K562 (cell line): ENCODE results near the gene TULP1. TPM values are rescaled to one million over a fixed set of nuclear protein-coding genes. Genes with fewer than 3 reads are reported as not detected.
A peak's percentile ranks its signal among the peaks of the same experiment; 100 is the strongest.

Source experiments
- ATAC-seq: fragments of 200-7000 bp; cut with Tn5 transposase; 3 replicates; pipeline ENCODE4 v1.9.1; 2020; ENCODE audit warnings: moderate library complexity
- BruUV-seq: library from RNA; stranded (reverse); fragments of 400-500 nt; replicated peaks from 2 replicates; lab custom pipeline; 2021; lab: Mats Ljungman, UMichigan
- CTCF ChIA-PET: fragments of 300-600 bp; formaldehyde crosslinking; extraction: SDS; loops from one replicate; lab custom pipeline; 2021; ENCODE audit warnings: low intra/inter-chr PET ratio; lab: Yijun Ruan, JAX
- POLR2A ChIA-PET: fragments of 300-600, 350-650 bp; sonication (Branson Sonifier 250); formaldehyde crosslinking; extraction: SDS; loops from one replicate; lab custom pipeline; 2021; ENCODE audit warnings: antibody characterized with exemption, inconsistent platforms; lab: Yijun Ruan, JAX
- DNase-seq, 4 experiments: peaks; one replicate each; pipeline versions ENCODE4 v3.0.0 to v3.0.0-alpha.2; 2011 to 2018; ENCODE audit warnings: low spot score in 3 of 4, mixed read lengths in 3 of 4; ENCODE audit errors: extremely low read depth in 1 of 4
- FAIRE-seq: peaks from 2 replicates; lab custom pipeline; 2011; peaks lifted over from hg19 to GRCh38; lab: Jason Lieb, UNC
- H2AFZ ChIP-seq: 2 replicates; pipeline ENCODE4 v1.6.0; 2011; ENCODE audit warnings: low read depth, low read length, control low read depth, inconsistent platforms
- H3K27ac ChIP-seq: fragments of 200-600 bp; 3 replicates; pipeline ENCODE4 v1.8.0; 2011; ENCODE audit warnings: low read depth, mild to moderate bottlenecking, control low read depth, inconsistent platforms, low read length, moderate library complexity, mixed read lengths; ENCODE audit errors: extremely low read depth
- H3K27me3 ChIP-seq, 2 experiments: fragments of 300-600 bp in 1 of 2; 2 replicates in 1 of 2; 3 replicates in 1 of 2; pipeline versions ENCODE4 v1.6.0 to v1.8.0; 2011; ENCODE audit warnings: inconsistent platforms in 2 of 2, low read length in 2 of 2, mild to moderate bottlenecking in 1 of 2, mixed read lengths in 1 of 2, moderate library complexity in 1 of 2; ENCODE audit not compliant: control insufficient read depth in 2 of 2, insufficient read depth in 2 of 2
- H3K36me3 ChIP-seq: fragments of 300-600 bp; 3 replicates; pipeline ENCODE4 v1.8.0; 2011; ENCODE audit warnings: mild to moderate bottlenecking, low read length, inconsistent platforms; ENCODE audit not compliant: control insufficient read depth, insufficient read depth
- H3K4me1 ChIP-seq, 2 experiments: fragments of 200-600 bp in 1 of 2; replicated peaks in 1 of 2; 2 replicates in 1 of 2; 3 replicates in 1 of 2; pipeline versions ENCODE4 v1.5.1 to v1.8.0; 2011; ENCODE audit warnings: inconsistent platforms in 2 of 2, low read length in 2 of 2, mild to moderate bottlenecking in 1 of 2, mixed read lengths in 1 of 2, moderate library complexity in 1 of 2; ENCODE audit not compliant: control insufficient read depth in 2 of 2, insufficient read depth in 2 of 2
- H3K4me2 ChIP-seq: 2 replicates; pipeline ENCODE4 v1.6.1; 2011; ENCODE audit warnings: low read length, control low read depth, inconsistent platforms, mixed read lengths; ENCODE audit not compliant: insufficient read depth
- H3K4me3 ChIP-seq: fragments of 200-600 bp; sonication (generic), shearing (Covaris generic); 2 replicates; pipeline ENCODE4 v1.5.1; 2016; ENCODE audit warnings: control low read depth, inconsistent platforms
- H3K79me2 ChIP-seq: fragments of 200-600 bp; 3 replicates; pipeline ENCODE4 v1.8.0; 2011; ENCODE audit warnings: low read length, inconsistent platforms; ENCODE audit not compliant: control insufficient read depth, insufficient read depth
- H3K9ac ChIP-seq, 2 experiments: 2 replicates each; pipeline versions ENCODE4 v1.6.0 to v1.6.1; 2011; ENCODE audit warnings: low read depth in 2 of 2, low read length in 2 of 2, control low read depth in 1 of 2, inconsistent platforms in 1 of 2, mild to moderate bottlenecking in 1 of 2, mixed read lengths in 1 of 2; ENCODE audit not compliant: insufficient read depth in 1 of 2
- H3K9me1 ChIP-seq: one replicate; pipeline ENCODE4 v1.6.0; 2011; ENCODE audit warnings: inconsistent platforms, mild to moderate bottlenecking, low read length, moderate library complexity; ENCODE audit not compliant: control insufficient read depth, insufficient read depth
- H3K9me3 ChIP-seq: replicated peaks from 2 replicates; pipeline ENCODE4 v1.5.1; 2011; ENCODE audit warnings: low read depth, low read length, inconsistent platforms; ENCODE audit not compliant: control insufficient read depth, insufficient read depth
- H4K20me1 ChIP-seq: replicated peaks from 2 replicates; pipeline ENCODE4 v1.6.1; 2011; ENCODE audit warnings: low read length, inconsistent platforms, mixed read lengths; ENCODE audit not compliant: control insufficient read depth, insufficient read depth
- ETV5 ChIP-seq: sonication (generic); formaldehyde crosslinking; IDR thresholded peaks from 2 replicates; pipeline ENCODE4 v1.4.0; 2020; ENCODE audit warnings: low read depth, mild to moderate bottlenecking, missing genetic modification reagents
- FOXP1 ChIP-seq: sonication (generic); formaldehyde crosslinking; IDR thresholded peaks from 2 replicates; pipeline ENCODE4 v1.8.0; 2022; ENCODE audit warnings: mild to moderate bottlenecking, missing genetic modification reagents
- HBP1 ChIP-seq: fragments of 450-650 bp; formaldehyde crosslinking; IDR thresholded peaks from 2 replicates; pipeline ENCODE4 v1.4.0; 2022; ENCODE audit warnings: missing genetic modification characterization
- MAX ChIP-seq: sonication (generic); formaldehyde crosslinking; IDR thresholded peaks from 2 replicates; pipeline ENCODE4 v1.9.0; 2022; ENCODE audit warnings: mild to moderate bottlenecking, missing genetic modification reagents
- NCOA2 ChIP-seq, 2 experiments: fragments of 450-650 bp; IDR thresholded peaks; 2 replicates each; pipeline ENCODE4 v1.6.1; 2018; ENCODE audit warnings: mild to moderate bottlenecking in 2 of 2, moderate library complexity in 1 of 2; ENCODE audit not compliant: partially characterized antibody in 2 of 2
- NFIX ChIP-seq: fragments of 250-450 bp; sonication (Bioruptor Pico); IDR thresholded peaks from 2 replicates; pipeline ENCODE4 v1.4.0; 2020; ENCODE audit warnings: low read depth, mild to moderate bottlenecking, moderate library complexity
- NR1H2 ChIP-seq: sonication (generic); formaldehyde crosslinking; IDR thresholded peaks from 2 replicates; pipeline ENCODE4 v1.4.0; 2020; ENCODE audit warnings: mild to moderate bottlenecking, missing genetic modification reagents
- PHF20 ChIP-seq: fragments of 450-650 bp; IDR thresholded peaks from 2 replicates; pipeline ENCODE4 v1.6.1; 2018; ENCODE audit not compliant: partially characterized antibody
- POLR2G ChIP-seq: fragments of 200-400 bp; formaldehyde crosslinking; IDR thresholded peaks from 2 replicates; pipeline ENCODE4 v1.6.1; 2017; ENCODE audit warnings: low read depth, mild to moderate bottlenecking, antibody characterized with exemption, low read length, moderate library complexity
- PREB ChIP-seq: sonication (generic); formaldehyde crosslinking; IDR thresholded peaks from 2 replicates; pipeline ENCODE4 v1.8.1; 2023; ENCODE audit warnings: mild to moderate bottlenecking, missing genetic modification reagents
- TEAD2 ChIP-seq: fragments of 450-650 bp; IDR thresholded peaks from 2 replicates; pipeline ENCODE4 v1.6.1; 2016; ENCODE audit warnings: missing genetic modification characterization, control low read depth, missing compliant biosample characterization
- ZNF134 ChIP-seq: fragments of 250-450 bp; sonication (Bioruptor Pico); conservative IDR thresholded peaks from 2 replicates; pipeline ENCODE4 v1.4.0; 2020
- ZNF253 ChIP-seq: fragments of 250-450 bp; sonication (Bioruptor Pico); conservative IDR thresholded peaks from 2 replicates; pipeline ENCODE4 v1.6.1; 2021; ENCODE audit warnings: mild to moderate bottlenecking
- ZNF263 ChIP-seq: sonication (generic); formaldehyde crosslinking; IDR thresholded peaks from 2 replicates; pipeline ENCODE4 v1.8.0; 2022; ENCODE audit warnings: mild to moderate bottlenecking, missing genetic modification reagents, borderline replicate concordance
- ZNF639 ChIP-seq, 2 experiments: fragments of 200-800 bp in 1 of 2; sonication (Bioruptor generic) in 1 of 2; sonication (generic) in 1 of 2; formaldehyde crosslinking in 1 of 2; IDR thresholded peaks in 1 of 2; conservative IDR thresholded peaks in 1 of 2; 2 replicates each; pipeline versions ENCODE4 v1.5.0 to v1.6.1; 2016 to 2020; ENCODE audit warnings: missing compliant biosample characterization in 1 of 2, missing genetic modification characterization in 1 of 2, missing genetic modification reagents in 1 of 2
- WGBS: fragments of 100-300 bp; shearing (Covaris generic); methylation state at CpG from one replicate; pipeline ENCODE4 v1.1.6; 2016; ENCODE audit warnings: low coverage, mixed read lengths; ENCODE audit not compliant: insufficient coverage; ENCODE audit errors: missing lambda C conversion rate; 5-methylcytosine and 5-hydroxymethylcytosine counted together
- in situ Hi-C: fragments of 300-500 bp; cut with MboI; formaldehyde crosslinking; loops from 4 replicates; pipeline ENCODE4 v1.15.0; 2018; ENCODE audit warnings: inconsistent platforms, mixed read lengths
- intact Hi-C: fragments of 100-400 bp; cut with micrococcal nuclease; formaldehyde crosslinking; loops from 2 replicates; pipeline ENCODE4 v1.14.2; 2022
- polyA plus RNA-seq, 8 experiments: library from polyadenylated mRNA; depleted of rRNA in 4 of 8; stranded (reverse) in 5 of 8; unstranded in 3 of 8; fragments of >200 nt; fragmentation: Nextera tagmentation in 2 of 8; fragmentation: Illumina TruSeq in 1 of 8; extraction: Ambion mirVana in 2 of 8; extraction: Trizol in 1 of 8; gene quantifications; 2 replicates each; pipeline versions ENCODE4 v1.2.1 to v1.2.3, GENCODE V29; 2011 to 2014; ENCODE audit warnings: inconsistent platforms in 1 of 8, missing spikeins in 1 of 8
- total RNA-seq, 7 experiments: library from RNA; depleted of rRNA in 6 of 7; stranded (reverse); fragments of >200 nt in 6 of 7; fragmentation: Illumina TruSeq in 2 of 7; extraction: Trizol in 2 of 7; gene quantifications; 2 replicates each; pipeline versions ENCODE4 v1.2.1 to v1.2.3, GENCODE V29; 2011 to 2021; ENCODE audit warnings: low replicate concordance in 1 of 7

TULP1 gene
- total and polyA plus RNA-seq, 9 of the 15 experiments (the other 6 are each of a cell fraction or from before 2014, with no cell fraction given), result 0.06 to 0.17 (median 0.09) TPM; not detected in 6

GRCh38 chr6:35469751-35470662 lies 42.7 kb downstream of the TULP1 start:
- peak overlapping the region; percentile 100 for H3K4me2 ChIP-seq
- no peaks in the 10 kb centered on the region for H3K9me1 ChIP-seq
- intact Hi-C loops (no loop called here), in situ Hi-C loops (loop anchor here (5.0 kb wide), 1 partner anchor 128 kb away; the partner anchor contains the start of gene PPARD)
- H3K79me2 ChIP-seq, result peaks cover 44% of the 10 kb centered on the region
- ChIA-PET POLR2A (interaction anchor here (0.6 to 7.6 kb wide), 15 partner anchors 8 to 344 kb away, joined by 3 to 167 read pairs (median 7); partner anchors contain the start of genes ARMC12, FANCE and TEAD3), CTCF (no interaction called here)
- no peaks in the 10 kb centered on the region; a peak in 1 of 5 replicates for H3K27me3 ChIP-seq
- H3K9me3 ChIP-seq, result 0 out of 2 replicates have a peak, but pooled peaks cover 1% of the 10 kb centered on the region
- FAIRE-seq (no peak), ATAC-seq (no peak), DNase-seq (peak in 3 of 4 experiments; percentile 64 to 69 (median 64))
- H3K4me3 ChIP-seq, result peak overlapping the region; percentile 91
- peak overlapping the region; percentile 93 for H3K27ac ChIP-seq
- no peak overlapping the region for H2AFZ ChIP-seq
- peaks cover 23 to 27% of the 10 kb centered on the region in 2 experiments; a peak in 4 of 5 replicates for H3K4me1 ChIP-seq
- no TSS peak for BruUV-seq
- WGBS, result under 1% methylated on average over 18 of the region's 18 CpGs
- H4K20me1 ChIP-seq, result peaks cover 37% of the 10 kb centered on the region
- peaks cover 76% of the 10 kb centered on the region for H3K36me3 ChIP-seq
- H3K9ac ChIP-seq, result peak overlapping the region; percentile 99 to 100
- no peak for TF ChIP-seq NCOA2 (IDR thresholded peaks at IDR 0.05; ENCODE audit: partially characterized antibody in 2 of 2)
- peak; percentile 50; the same call in 1 of the 2 replicates for TF ChIP-seq MAX (CRISPR knock-in tag)
- TF ChIP-seq ZNF263 (CRISPR knock-in tag), result peak; percentile 62; the same call in 1 of the 2 replicates
- TF ChIP-seq TEAD2 (tag), result no peak
- TF ChIP-seq HBP1 (CRISPR knock-in tag), result 0 out of 2 replicates have a peak, but pooled peaks have one; percentile 5
- TF ChIP-seq ZNF134 (CRISPR knock-in tag), result no peak
- 0 out of 2 replicates have a peak, but pooled peaks have one; percentile 57 for TF ChIP-seq ZNF253 (CRISPR knock-in tag)
- TF ChIP-seq PREB (CRISPR knock-in tag), result no peak
- peak; percentile 15; the same call in 1 of the 2 replicates for TF ChIP-seq NFIX (CRISPR knock-in tag)
- TF ChIP-seq PHF20, result no peak
- peak; percentile 48; the same call in 1 of the 2 replicates for TF ChIP-seq FOXP1 (CRISPR knock-in tag)
- TF ChIP-seq POLR2G, result peak; percentile 34; the same call in 1 of the 2 replicates
- 0 out of 2 replicates have a peak, but pooled peaks have one; percentile 79 for TF ChIP-seq NR1H2 (CRISPR knock-in tag)
- no peak for TF ChIP-seq ZNF639 (CRISPR knock-in tag; conservative IDR thresholded peaks at IDR 0.05 in 1 of 2, IDR thresholded peaks at IDR 0.05 in 1 of 2)
- 0 out of 2 replicates have a peak, but pooled peaks have one; percentile 59 for TF ChIP-seq ETV5 (CRISPR knock-in tag)
